GM23248 (cell line): ENCODE data around the gene SLC34A1. TPM values are rescaled to one million over a fixed set of nuclear protein-coding genes. Genes with fewer than 3 reads are reported as not detected.

ENCODE experiments used
- DNase-seq: peaks from one replicate; pipeline ENCODE4 v3.0.0-alpha.2; 2015
- H2AFZ ChIP-seq: fragments of 200-600 bp; sonication (generic); 2 replicates; pipeline ENCODE4 v1.6.1; 2016; ENCODE audit warnings: antibody characterized with exemption
- H3F3A ChIP-seq: fragments of 200-600 bp; sonication (generic); 2 replicates; pipeline ENCODE4 v1.6.1; 2016; ENCODE audit warnings: mild to moderate bottlenecking, antibody characterized with exemption, mixed run types; ENCODE audit not compliant: insufficient read depth
- H3K27ac ChIP-seq: fragments of 200-600 bp; sonication (generic); 2 replicates; pipeline ENCODE4 v1.5.1; 2016; ENCODE audit warnings: mild to moderate bottlenecking
- H3K27me3 ChIP-seq: fragments of 200-600 bp; sonication (generic); replicated peaks from 2 replicates; pipeline ENCODE4 v1.6.1; 2016; ENCODE audit warnings: mild to moderate bottlenecking; ENCODE audit not compliant: insufficient read depth
- H3K36me3 ChIP-seq: fragments of 200-600 bp; sonication (generic); 2 replicates; pipeline ENCODE4 v1.6.1; 2016; ENCODE audit warnings: low read depth, mild to moderate bottlenecking
- H3K4me1 ChIP-seq: fragments of 200-600 bp; sonication (generic); 2 replicates; pipeline ENCODE4 v1.6.1; 2016; ENCODE audit warnings: mild to moderate bottlenecking; ENCODE audit not compliant: insufficient read depth
- H3K4me2 ChIP-seq: fragments of 200-600 bp; sonication (generic); one replicate; pipeline ENCODE4 v1.6.1; 2016; ENCODE audit warnings: mild to moderate bottlenecking; ENCODE audit not compliant: unreplicated experiment
- H3K4me3 ChIP-seq: fragments of 200-600 bp; sonication (generic); 2 replicates; pipeline ENCODE4 v1.5.1; 2016; ENCODE audit warnings: mild to moderate bottlenecking
- H3K79me2 ChIP-seq: fragments of 200-600 bp; sonication (generic); 2 replicates; pipeline ENCODE4 v1.6.1; 2016; ENCODE audit warnings: mild to moderate bottlenecking; ENCODE audit not compliant: insufficient read depth
- H3K9ac ChIP-seq: fragments of 200-600 bp; sonication (generic); 2 replicates; pipeline ENCODE4 v1.6.1; 2016; ENCODE audit warnings: mild to moderate bottlenecking
- H3K9me2 ChIP-seq: fragments of 200-600 bp; sonication (generic); 2 replicates; pipeline ENCODE4 v1.6.1; 2016; ENCODE audit warnings: mixed run types, mild to moderate bottlenecking, moderate library complexity; ENCODE audit not compliant: insufficient read depth
- H3K9me3 ChIP-seq: fragments of 200-600 bp; sonication (generic); one replicate; pipeline ENCODE4 v1.6.1; 2017; ENCODE audit warnings: low read depth
- H4K20me1 ChIP-seq: fragments of 200-600 bp; sonication (generic); 2 replicates; pipeline ENCODE4 v1.6.0; 2016; ENCODE audit not compliant: insufficient read depth
- EZH2 ChIP-seq: fragments of 200-600 bp; sonication (generic); IDR thresholded peaks from 2 replicates; pipeline ENCODE4 v1.6.1; 2018; ENCODE audit warnings: antibody characterized with exemption, mild to moderate bottlenecking; ENCODE audit not compliant: insufficient read depth, poor library complexity, severe bottlenecking
- EZH2phosphoT487 ChIP-seq: fragments of 200-600 bp; sonication (generic); IDR thresholded peaks from 2 replicates; pipeline ENCODE4 v1.6.1; 2018; ENCODE audit warnings: antibody characterized with exemption, moderate library complexity, mild to moderate bottlenecking, low read depth; ENCODE audit not compliant: insufficient read depth
- WGBS, 2 experiments: methylation state at CpG; one replicate each; pipeline ENCODE4 v1.1.6; 2015 to 2017; ENCODE audit warnings: low lambda C conversion rate in 2 of 2, low coverage in 1 of 2; ENCODE audit errors: missing lambda C conversion rate in 2 of 2; 5-methylcytosine and 5-hydroxymethylcytosine counted together
- in situ Hi-C: fragments of 300-500 bp; cut with MboI; formaldehyde crosslinking; loops from 2 replicates; pipeline ENCODE4 v1.15.0; 2020
- polyA plus RNA-seq: library from polyadenylated mRNA; unstranded; fragments of >200 nt; fragmentation: Nextera tagmentation; extraction: Ambion mirVana; gene quantifications from 2 replicates; pipeline ENCODE4 v1.2.1, GENCODE V29; 2016
- total RNA-seq: library from RNA; depleted of rRNA; stranded (reverse); fragments of >200 nt; shearing (Covaris generic); gene quantifications from 2 replicates; pipeline ENCODE4 v1.2.3, GENCODE V29; 2014; rRNA removed

SLC34A1 gene
- total and polyA plus RNA-seq, 2 experiments from 2014 or later = not detected

DNA sequence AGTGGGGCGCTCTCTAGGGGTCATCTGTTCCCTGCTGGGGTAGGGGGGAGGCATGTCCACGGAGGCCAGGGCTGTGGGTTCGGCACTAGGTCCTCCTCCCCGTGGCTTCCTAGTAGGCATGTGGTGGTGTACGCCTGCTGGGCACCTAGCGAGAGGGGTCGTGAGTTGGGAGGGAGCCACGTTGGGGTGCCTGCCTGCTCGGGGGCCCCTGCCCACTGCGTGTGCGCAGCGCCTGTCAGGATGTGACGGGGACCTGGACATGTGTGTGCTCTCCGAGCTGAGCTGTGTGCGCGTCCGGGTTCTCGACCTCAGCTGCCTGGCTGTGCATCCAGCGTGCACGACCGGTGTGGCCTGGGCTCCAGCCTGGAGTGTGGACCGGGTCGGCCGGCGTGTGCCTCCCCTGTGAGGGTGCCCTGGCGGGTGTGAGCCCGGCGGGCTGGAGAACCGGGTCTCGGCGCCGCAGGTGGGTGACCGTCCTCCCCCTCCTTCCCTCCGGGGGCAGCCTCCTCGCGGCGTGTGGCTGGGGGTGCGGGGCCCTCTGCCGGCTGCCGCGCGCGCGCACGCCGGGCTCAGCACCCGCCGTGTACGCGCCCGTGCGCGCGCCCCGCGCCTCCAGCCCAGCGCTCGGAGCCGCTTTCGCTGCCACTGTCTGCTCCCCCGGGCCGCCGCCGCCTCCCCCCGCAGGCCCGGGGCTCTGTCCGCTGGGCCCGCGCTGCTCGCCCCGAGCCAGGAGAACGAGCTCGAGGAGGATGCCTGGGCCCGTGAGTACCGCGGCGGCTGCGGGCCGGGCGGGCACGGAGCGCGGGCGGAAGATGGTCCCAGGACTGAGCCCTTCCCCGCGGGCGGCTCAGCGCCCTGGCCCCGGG lies 62.2 kb downstream of the SLC34A1 start, which contains the start of gene PRR7:
Gene PRR7, plus strand, starts transcription at position 615 of the 866 bp plus-strand sequence. CDS start 8,254 bp downstream, outside the sequence.
- Histone ChIP-seq H3K27me3 (no peaks in the 10 kb centered on the region), H3K79me2 (no peaks in the 10 kb centered on the region), H3K4me2 (peak within 1 kb of the TSS; percentile 69), H4K20me1 (no peaks in the 10 kb centered on the region), H3F3A (peaks cover 21% of the 10 kb centered on the region), H3K36me3 (no peaks in the 10 kb centered on the region), H3K9ac (peak within 1 kb of the TSS; percentile 84), H3K4me3 (peak within 1 kb of the TSS; percentile 73), H3K9me3 (no peaks in the 10 kb centered on the region), H3K9me2 (no peaks in the 10 kb centered on the region), H3K27ac (peak within 1 kb of the TSS; percentile 55), H3K4me1 (peaks cover 13% of the 10 kb centered on the region), H2AFZ (peak within 1 kb of the TSS; percentile 68)
- in situ Hi-C loops = no loop called here
- TF ChIP-seq EZH2 (no peak), EZH2phosphoT487 (no peak)
- DNase-seq = peak; percentile 88
- 1% methylated on average over 39 to 64 of the region's 89 CpGs for WGBS, 2 experiments

DNA sequence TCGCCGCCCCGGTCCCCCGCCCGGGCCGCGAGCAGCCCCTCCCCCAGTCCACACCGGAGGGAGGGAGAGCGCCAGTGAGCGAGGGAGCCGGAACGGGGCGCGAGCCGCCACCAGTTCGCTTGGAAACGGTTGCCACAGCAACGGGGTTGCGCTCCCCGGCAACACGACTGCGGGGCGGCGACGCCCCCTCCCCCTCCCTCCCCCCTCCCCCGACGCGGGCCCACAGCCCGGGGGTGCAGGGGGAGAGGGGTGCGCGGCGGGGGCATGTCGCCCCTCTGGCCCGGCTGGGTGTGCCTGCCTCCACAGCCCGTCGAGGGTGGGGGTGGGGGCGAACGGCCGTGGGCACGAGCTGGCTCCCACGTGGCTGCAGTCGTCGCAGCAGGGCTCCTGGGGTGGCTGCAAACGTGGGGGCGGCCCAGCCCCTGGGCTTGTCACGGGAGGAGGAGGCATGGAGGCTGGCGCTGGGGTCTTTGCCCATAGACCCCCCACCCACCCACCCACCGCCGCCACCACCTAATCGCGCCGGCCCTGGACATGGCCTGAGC lies 62.9 kb downstream of the SLC34A1 start:
- Histone ChIP-seq H4K20me1 (no peaks in the 10 kb centered on the region), H3K36me3 (no peaks in the 10 kb centered on the region), H3K9me2 (no peaks in the 10 kb centered on the region), H3K9ac (peak overlapping the region; percentile 84), H3K27ac (peak overlapping the region; percentile 27), H3K27me3 (no peaks in the 10 kb centered on the region), H3F3A (peaks cover 21% of the 10 kb centered on the region), H3K9me3 (no peaks in the 10 kb centered on the region), H3K4me1 (peaks cover 13% of the 10 kb centered on the region), H3K4me2 (peak overlapping the region; percentile 69), H3K79me2 (no peaks in the 10 kb centered on the region), H2AFZ (peak overlapping the region; percentile 68; the same call in 1 of the 2 replicates), H3K4me3 (peak overlapping the region; percentile 73)
- in situ Hi-C loops = no loop called here
- peak; percentile 76 for DNase-seq
- WGBS, 2 experiments = 0 to 3% methylated on average over 5 to 24 of the region's 52 CpGs
- TF ChIP-seq EZH2phosphoT487 = no peak
- no peak for TF ChIP-seq EZH2

DNA sequence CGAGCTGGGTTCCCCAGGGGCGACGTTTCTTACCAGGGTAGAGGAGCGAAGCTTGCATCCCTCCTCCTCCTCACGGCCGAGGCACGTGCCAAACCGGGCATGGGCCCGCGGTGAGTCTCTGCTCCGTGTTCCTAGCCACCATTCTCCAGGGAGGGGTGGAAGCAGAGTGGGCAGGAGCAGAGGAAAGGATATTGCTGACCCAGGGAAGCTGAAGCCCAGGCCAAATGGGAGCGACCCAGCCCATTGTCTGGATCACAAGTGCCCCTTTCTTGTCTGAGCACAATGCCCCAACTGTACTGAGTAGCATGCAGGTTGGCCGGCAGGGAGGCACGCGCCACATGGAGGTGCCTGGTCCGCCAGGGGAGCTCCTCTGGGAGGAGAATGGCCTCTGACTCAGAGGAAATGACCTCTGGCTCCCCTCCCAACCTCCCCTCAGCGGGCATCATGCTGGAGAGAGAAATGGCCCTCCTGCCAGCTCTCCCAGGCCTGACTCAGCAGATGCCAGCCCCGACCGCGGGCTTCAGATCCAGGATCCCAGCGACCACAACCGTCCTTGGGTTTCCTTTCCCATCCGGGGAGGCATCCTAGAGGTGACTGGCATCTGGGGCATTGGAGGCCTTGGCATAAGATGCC lies 63.5 kb downstream of the SLC34A1 start:
- Histone ChIP-seq H4K20me1 (no peaks in the 10 kb centered on the region), H3K27me3 (no peaks in the 10 kb centered on the region), H2AFZ (no peak overlapping the region), H3F3A (peaks cover 21% of the 10 kb centered on the region), H3K4me2 (peak overlapping the region; percentile 65), H3K36me3 (no peaks in the 10 kb centered on the region), H3K9ac (peak overlapping the region; percentile 84), H3K4me1 (peaks cover 13% of the 10 kb centered on the region), H3K27ac (peak overlapping the region; percentile 55), H3K9me2 (no peaks in the 10 kb centered on the region), H3K79me2 (no peaks in the 10 kb centered on the region), H3K4me3 (peak overlapping the region; percentile 73), H3K9me3 (no peaks in the 10 kb centered on the region)
- 22 to 26% methylated on average over 20 to 21 of the region's 23 CpGs for WGBS, 2 experiments
- in situ Hi-C loops = no loop called here
- DNase-seq = peak; percentile 83
- TF ChIP-seq EZH2 (no peak), EZH2phosphoT487 (no peak)

Other genes with a start within 250 kb of the SLC34A1 start
- gene RAB24, start 80.7 kb upstream of the SLC34A1 start, total RNA-seq = 31.5 and 35.9 TPM in 2 replicates
- gene RAB24, start 80.7 kb upstream of the SLC34A1 start, polyA plus RNA-seq = 26.6 and 28.9 TPM in 2 replicates
- gene PRELID1, start 80.6 kb upstream of the SLC34A1 start, total RNA-seq = 184 and 212 TPM in 2 replicates
- gene PRELID1, start 80.6 kb upstream of the SLC34A1 start, polyA plus RNA-seq = 253 and 255 TPM in 2 replicates
- gene MXD3, start 72.5 kb upstream of the SLC34A1 start, total RNA-seq = 7.8 and 23.0 TPM in 2 replicates
- 6.1 and 6.5 TPM in 2 replicates for gene MXD3, start 72.5 kb upstream of the SLC34A1 start, polyA plus RNA-seq
- gene LMAN2, start 32.8 kb upstream of the SLC34A1 start, total RNA-seq = 313 and 389 TPM in 2 replicates
- 303 and 313 TPM in 2 replicates for gene LMAN2, start 32.8 kb upstream of the SLC34A1 start, polyA plus RNA-seq
- 4.3 and 6.4 TPM in 2 replicates for gene RGS14, start 26.5 kb upstream of the SLC34A1 start, total RNA-seq
- gene RGS14, start 26.5 kb upstream of the SLC34A1 start, polyA plus RNA-seq = 2.2 and 2.5 TPM in 2 replicates
- not detected in 2 replicates for gene PFN3, start 16.2 kb downstream of the SLC34A1 start, total RNA-seq
- gene PFN3, start 16.2 kb downstream of the SLC34A1 start, polyA plus RNA-seq = not detected in 2 replicates
- 0.43 and 1.3 TPM in 2 replicates for gene F12, start 25.1 kb downstream of the SLC34A1 start, total RNA-seq
- 1.2 and 1.8 TPM in 2 replicates for gene F12, start 25.1 kb downstream of the SLC34A1 start, polyA plus RNA-seq
- 17.3 and 30.4 TPM in 2 replicates for gene GRK6, start 42.2 kb downstream of the SLC34A1 start, total RNA-seq
- 7.7 and 13.5 TPM in 2 replicates for gene GRK6, start 42.2 kb downstream of the SLC34A1 start, polyA plus RNA-seq
- gene PRR7, start 62.4 kb downstream of the SLC34A1 start, total RNA-seq = 23.9 and 24.8 TPM in 2 replicates
- gene PRR7, start 62.4 kb downstream of the SLC34A1 start, polyA plus RNA-seq = 10.5 and 11.1 TPM in 2 replicates
- 224 and 257 TPM in 2 replicates for gene DBN1, start 89.2 kb downstream of the SLC34A1 start, total RNA-seq
- 160 and 163 TPM in 2 replicates for gene DBN1, start 89.2 kb downstream of the SLC34A1 start, polyA plus RNA-seq
- gene PDLIM7, start 113.2 kb downstream of the SLC34A1 start, total RNA-seq = 320 and 357 TPM in 2 replicates
- 551 and 556 TPM in 2 replicates for gene PDLIM7, start 113.2 kb downstream of the SLC34A1 start, polyA plus RNA-seq
- gene DOK3, start 125.4 kb downstream of the SLC34A1 start, total RNA-seq = 0.25 and 0.97 TPM in 2 replicates
- 0.76 and 0.80 TPM in 2 replicates for gene DOK3, start 125.4 kb downstream of the SLC34A1 start, polyA plus RNA-seq
- 78.5 and 117 TPM in 2 replicates for gene DDX41, start 132.5 kb downstream of the SLC34A1 start, total RNA-seq
- 63.0 and 67.9 TPM in 2 replicates for gene DDX41, start 132.5 kb downstream of the SLC34A1 start, polyA plus RNA-seq
- 21.9 and 22.9 TPM in 2 replicates for gene FAM193B, start 170.1 kb downstream of the SLC34A1 start, total RNA-seq
- 6.1 and 8.0 TPM in 2 replicates for gene FAM193B, start 170.1 kb downstream of the SLC34A1 start, polyA plus RNA-seq
- 137 and 138 TPM in 2 replicates for gene TMED9, start 207.8 kb downstream of the SLC34A1 start, total RNA-seq
- 254 and 282 TPM in 2 replicates for gene TMED9, start 207.8 kb downstream of the SLC34A1 start, polyA plus RNA-seq
- gene B4GALT7, start 215.7 kb downstream of the SLC34A1 start, total RNA-seq = 42.7 and 53.5 TPM in 2 replicates
- gene B4GALT7, start 215.7 kb downstream of the SLC34A1 start, polyA plus RNA-seq = 35.2 and 37.9 TPM in 2 replicates